ENCODE measurements around the gene KLF12. TPM values are rescaled to one million over a fixed set of nuclear protein-coding genes. Genes with fewer than 3 reads are reported as not detected.

Gene KLF12
- 27.9 and 28.0 TPM in 2 replicates for total RNA-seq

DNA sequence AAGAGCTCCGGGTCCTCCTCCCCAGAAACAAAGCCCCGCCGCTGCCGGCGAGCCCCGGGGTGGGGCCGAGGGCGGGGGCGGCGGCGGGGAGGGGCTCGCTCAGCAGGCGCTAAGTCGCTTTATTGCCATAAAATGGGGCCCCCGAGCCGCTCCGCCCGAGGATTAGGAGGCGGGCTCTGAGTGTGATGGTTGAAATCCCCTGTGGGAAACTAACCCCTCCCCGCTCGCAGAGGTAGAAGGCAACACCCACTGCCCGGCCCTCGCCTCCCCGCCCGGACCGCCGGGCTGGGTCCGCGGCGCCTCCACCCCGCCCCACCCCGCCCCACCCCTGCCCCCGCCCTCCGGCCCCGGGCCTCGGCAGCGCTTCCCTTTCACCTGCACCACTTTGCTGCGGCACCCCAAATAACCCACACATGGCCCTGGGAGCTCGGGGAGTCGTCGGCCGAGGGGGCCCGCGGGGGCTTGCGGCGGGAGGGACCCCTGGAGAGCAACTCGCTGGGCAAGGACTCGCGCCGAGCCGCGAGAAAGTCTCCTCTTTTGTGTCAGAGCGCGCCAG lies at the start of gene KLF12:
KLF12 (minus strand) TSS at position 184 of the 556 bp plus-strand sequence.
- intact Hi-C loops (cut with micrococcal nuclease) = loop anchor here (1.0 to 5.0 kb wide), 10 partner anchors 97 to 1413 kb away; partner anchors contain the start of genes BORA, DIS3, KLF5 and MZT1

DNA sequence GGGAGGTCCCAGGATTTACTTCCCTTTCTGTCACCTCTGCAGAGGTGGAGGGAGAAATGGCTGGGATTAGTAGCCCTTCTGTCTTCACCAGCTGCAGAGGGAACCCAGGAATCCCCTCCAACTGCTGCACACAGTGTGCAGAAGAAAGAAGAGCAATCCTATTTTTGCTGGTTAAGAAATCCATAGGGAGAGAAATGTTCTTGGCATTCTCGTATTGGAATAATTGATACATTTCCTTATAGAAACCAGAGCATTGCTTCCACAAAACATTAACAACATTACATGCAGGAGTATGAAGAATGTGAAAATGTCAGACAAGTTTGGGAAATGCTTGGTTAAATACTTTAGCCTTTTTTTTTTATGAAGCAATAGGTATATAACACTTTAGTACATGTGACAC lies 48.3 kb upstream of the KLF12 start:
- intact Hi-C loops (cut with micrococcal nuclease) = no loop called here

DNA sequence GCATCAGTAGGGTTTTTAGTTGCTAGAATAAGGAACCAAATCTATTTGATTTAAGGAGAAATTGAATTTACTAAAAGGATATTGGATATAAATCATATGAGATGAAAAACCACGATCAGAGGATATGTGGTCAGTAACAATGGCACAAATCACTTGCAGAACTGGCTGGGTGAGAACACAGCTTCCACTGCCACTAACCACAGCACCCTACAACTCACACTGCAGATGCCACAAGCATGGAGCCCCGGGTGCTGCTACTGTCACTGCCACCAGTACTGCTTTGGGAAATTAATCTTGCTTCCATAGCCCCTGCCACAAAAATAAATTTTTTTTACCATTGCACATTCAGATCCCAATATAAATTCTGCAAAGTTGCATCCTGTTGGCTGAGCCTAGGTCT lies 40.6 kb upstream of the KLF12 start:
- intact Hi-C loops (cut with micrococcal nuclease) = no loop called here

DNA sequence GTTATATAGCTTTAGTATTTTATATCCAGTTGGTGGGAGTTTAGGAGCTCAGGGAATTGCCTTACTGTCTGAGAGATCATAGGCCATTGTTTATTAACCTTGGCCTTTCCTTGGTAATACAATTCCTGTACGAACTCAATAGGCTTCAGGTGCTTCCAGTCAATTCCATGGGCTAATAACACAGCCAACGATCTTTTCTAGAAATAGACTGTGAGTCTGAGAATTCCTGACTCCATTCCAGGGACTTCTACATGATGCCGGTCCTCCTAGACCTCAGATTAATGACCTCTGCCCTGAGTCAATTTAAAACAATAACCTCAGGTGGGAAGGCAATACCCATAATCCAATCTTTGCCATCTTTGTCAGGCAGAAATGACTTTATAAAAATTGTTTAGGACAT lies 39.6 kb upstream of the KLF12 start:
- intact Hi-C loops (cut with micrococcal nuclease) = no loop called here

DNA sequence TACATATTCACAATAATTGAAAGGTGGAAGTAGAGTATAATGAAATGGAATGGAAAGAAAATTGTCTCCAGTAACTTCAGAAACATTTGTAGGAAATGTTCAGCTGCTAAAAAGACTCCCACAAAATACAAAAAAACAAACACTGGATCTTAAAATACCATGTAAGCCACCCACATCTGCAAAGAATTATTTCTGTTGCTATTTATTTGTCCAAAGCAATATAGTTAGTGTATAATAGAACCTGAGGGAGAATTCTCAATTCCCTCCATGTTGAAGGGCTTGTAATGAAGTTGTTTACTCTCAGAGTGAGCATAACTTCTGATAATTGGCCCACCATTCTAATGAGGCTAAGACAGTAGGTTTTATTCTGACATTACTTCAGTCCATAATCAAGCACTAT lies 37.4 kb upstream of the KLF12 start:
- intact Hi-C loops (cut with micrococcal nuclease) = no loop called here

DNA sequence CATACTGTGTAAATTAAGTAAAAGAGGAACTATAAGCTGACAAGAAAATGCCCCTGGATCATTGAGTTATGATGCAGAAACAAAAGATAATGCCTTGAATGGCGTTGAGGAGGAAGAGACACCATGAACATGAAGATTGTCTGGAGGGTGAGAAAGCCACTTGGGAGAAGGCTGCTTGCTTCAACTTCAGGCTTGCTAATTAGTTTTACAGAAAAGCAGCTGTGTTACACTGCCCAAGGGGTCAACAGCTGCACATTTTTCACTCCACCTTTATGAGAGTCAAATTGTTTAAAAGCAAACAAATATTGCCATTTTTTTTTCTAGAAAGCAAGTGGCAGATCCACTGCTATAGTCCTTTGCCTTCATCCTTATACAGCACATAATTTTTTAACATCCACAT lies 35.5 kb upstream of the KLF12 start:
- intact Hi-C loops (cut with micrococcal nuclease) = no loop called here

DNA sequence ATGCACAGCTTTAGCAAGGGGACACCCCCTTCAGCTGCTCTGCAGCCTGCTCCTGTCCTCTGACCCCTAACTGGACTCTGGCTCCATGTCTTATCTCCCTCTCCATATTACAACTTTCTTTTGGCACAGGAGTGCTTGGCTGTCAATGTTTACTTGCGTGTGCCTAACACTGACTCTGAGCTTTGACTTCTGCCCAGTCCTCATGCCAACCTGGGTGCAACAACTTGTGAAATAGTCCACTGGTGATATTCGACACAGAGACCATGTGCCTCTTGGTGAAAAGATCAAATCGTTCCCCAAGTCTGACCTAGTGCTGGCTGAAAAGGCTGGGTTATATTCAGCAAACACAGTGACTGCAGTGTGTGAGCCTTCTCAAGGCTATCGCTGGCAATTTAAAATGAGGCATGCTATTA lies 34.1 kb upstream of the KLF12 start:
- intact Hi-C loops (cut with micrococcal nuclease) = no loop called here

DNA sequence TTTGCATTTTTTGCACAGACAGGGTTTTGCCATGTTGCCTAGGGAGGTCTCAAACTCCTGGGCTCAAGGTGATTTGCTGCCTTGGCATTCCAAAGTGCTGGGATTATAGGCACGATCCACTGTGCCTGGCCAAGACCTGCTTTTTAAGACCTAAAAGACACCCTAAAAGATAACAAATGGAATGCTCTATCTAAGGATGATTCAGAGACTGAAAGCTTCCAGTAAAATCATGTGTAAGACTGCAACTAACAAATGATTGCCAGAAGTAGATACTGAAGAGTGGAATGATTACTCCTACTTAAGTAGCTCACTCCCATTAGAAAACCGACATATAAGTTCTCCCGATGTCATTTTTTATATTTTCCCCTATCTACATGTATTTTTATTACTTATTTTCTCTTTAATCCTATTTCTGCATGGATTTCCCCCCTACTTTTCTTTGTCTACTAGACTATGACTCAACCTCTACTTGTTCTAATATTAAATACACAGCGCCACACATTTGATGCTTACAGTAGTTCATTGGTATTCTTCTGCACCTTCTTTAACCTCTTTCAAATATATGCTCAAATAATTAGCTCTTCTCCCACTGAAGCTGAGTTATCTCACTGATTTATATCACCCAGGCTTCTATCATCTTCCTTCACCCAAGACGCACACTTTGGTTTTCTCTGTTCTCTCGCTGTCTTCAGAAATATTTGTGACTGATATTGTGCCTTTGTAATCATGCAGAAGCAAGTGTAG lies 32.2 kb upstream of the KLF12 start:
- intact Hi-C loops (cut with micrococcal nuclease) = no loop called here

DNA sequence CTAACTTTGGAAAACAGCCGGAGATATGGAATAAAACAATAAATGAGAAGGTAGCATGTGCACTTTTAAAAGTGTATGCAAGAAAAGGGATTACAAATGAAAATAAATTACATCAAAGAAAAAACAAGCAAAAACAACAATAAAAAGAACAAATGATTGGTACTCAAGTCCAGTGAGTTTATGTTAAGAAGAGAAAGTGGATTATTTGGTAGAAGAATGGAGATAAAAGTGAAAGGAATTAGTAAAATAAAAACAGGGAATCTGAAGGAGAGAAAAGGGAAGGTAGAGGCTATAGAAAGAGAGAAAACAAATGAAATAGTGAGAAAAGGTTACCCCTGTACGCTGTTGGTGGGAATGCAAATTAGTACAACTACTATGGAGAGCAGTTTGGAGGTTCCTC lies 28.6 kb upstream of the KLF12 start:
- intact Hi-C loops (cut with micrococcal nuclease) = no loop called here

DNA sequence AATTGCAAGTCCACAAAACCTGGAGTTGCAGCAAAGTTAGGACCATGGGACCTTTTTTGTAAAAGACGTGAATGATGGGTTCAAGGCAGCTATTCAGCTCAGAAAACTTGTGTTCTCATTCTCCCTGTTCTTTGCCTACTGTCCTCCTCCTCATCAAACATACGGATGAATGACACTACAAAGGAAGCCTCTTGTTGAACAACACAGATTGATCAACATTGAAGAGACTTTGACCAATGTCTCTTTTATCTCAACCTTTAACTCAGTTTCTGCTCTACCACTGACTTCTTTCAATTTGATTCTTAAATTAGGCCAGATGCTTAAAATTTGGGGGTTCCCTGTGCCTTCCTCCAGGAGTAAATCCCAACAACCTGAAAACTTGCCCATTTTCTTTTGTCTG lies 27.9 kb upstream of the KLF12 start:
- intact Hi-C loops (cut with micrococcal nuclease) = no loop called here

DNA sequence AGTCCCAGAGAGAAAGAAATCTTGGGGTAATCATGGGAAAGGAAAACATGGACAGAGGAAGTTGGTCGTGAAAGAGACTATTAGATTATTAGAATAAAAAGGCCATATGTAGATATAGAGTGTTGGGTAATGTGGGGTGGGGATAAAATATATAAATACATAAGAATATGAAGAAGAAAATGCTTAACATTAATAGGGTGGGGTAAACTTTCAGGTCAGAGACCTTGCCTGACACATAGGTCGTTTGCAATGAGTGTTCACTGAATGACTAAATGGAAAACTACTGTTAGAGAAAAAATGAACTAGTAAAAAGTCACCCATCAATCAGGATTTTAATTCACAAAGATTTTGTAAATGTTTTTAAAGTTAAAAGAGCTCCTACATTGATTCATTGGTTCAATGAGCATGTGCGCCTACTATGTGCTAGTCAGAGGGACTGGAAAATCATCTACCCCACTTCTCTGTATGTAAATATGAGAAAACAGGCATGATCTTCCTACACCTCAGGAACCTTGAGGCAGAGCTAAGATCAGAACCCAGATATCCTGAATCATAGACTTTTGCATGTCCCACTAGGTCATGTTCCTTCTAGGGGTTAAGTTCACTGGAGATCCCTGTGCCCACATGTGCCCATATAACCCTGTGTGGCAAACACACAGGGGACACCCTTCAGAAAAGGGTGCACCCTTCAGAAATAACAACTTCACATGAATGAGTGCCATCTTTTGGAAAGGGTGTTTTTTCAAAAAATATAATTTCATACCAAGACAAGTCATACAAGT lies 24.6 kb upstream of the KLF12 start:
- intact Hi-C loops (cut with micrococcal nuclease) = no loop called here

DNA sequence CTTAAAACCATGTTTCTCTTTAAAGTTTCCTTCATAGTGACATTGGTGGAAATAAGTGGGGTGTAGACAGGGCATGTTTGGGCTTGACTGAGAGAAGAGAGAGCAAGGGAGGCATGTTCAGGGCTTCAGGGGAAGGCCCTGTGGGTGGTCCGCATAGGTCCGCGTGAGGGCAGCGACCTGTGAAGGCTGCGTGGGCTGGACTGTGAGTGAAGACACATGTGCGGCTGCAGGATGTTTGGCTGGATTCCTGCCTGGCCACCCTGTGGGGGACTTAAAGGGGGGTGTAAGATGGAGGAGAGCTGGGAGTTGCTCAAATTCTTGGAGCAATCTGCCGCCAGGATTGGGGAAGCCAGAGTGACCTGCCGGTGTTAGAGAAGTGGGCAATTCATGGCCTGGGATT lies 23.8 kb upstream of the KLF12 start:
- intact Hi-C loops (cut with micrococcal nuclease) = no loop called here

DNA sequence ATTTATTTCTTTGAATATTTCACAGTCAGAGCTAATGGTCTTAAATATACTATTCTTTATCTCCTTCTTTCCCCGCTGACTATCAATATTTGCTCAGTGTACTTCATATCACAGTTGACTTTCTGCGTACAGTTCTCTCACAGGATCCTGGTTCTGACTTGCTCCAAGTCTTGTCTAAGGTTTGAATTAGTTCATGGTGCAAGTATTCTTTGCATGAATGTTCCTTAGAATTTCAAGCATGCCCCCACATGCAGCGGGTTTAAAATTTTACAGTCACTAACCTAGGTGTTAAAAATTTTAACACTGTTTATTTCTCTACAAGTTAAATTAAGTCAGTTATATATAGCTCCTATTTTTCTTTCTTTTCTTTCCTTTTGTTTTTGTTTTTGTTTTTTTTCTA lies 20.8 kb upstream of the KLF12 start:
- intact Hi-C loops (cut with micrococcal nuclease) = no loop called here

DNA sequence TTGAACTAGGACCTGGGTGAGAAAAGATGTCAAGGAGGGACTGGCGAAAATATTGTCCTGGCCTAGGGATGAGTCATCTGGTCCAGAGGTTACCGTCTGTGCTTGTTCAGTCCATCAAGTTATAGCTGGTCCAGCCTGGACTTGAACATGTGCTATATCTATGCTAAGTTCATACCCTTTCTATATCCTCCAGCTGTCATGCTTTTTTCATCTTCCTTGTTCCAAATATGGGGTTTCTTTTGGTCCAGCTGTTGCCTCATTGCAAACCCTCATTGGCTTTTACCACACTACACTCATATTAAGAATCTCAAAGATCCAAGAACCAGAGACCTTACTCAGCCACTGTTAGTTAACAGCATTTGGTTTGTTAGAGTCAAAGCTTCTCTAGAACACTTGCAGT lies 19.1 kb upstream of the KLF12 start:
- intact Hi-C loops (cut with micrococcal nuclease) = no loop called here

DNA sequence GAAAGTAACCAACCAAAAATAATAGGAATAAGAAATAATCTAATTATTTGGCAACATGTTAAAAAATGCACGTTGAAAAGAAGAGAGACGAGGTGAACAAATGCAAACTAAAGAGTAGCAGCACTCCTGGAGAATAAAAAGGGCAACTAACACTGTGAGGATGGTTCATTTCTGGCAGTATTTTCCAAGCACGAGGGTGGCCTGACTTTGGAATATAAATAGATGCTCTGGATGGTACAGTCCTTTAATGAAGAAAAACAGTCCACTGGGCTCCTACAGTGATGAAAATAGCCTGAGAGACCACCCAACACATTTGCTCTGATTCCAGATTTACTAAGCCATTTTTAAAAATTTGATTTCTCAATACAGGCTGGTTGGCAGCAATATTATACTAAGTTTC lies 17.7 kb upstream of the KLF12 start:
- intact Hi-C loops (cut with micrococcal nuclease) = no loop called here

DNA sequence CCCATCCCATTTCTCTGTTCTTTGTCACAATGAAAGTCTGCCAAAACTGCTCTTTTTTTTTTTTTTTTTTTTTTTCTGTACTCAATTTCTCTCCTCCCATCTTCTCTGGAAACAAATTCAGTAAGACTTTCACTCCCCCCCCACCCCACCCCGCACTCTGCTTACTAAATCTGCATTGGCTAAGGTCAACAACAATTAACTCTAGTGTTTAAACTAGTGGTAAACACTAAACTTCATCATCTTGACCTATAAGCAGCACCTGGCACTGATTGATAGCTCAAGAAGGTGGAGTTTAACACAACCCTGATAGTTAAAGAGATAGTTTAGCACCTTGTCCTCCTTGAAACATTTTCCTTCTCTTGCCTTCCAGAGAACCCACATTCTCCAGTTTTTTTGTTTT lies 14.1 kb upstream of the KLF12 start:
- intact Hi-C loops (cut with micrococcal nuclease) = loop anchor here (2.0 kb wide), 1 partner anchor 38 kb away; no protein-coding TSS in a partner anchor

DNA sequence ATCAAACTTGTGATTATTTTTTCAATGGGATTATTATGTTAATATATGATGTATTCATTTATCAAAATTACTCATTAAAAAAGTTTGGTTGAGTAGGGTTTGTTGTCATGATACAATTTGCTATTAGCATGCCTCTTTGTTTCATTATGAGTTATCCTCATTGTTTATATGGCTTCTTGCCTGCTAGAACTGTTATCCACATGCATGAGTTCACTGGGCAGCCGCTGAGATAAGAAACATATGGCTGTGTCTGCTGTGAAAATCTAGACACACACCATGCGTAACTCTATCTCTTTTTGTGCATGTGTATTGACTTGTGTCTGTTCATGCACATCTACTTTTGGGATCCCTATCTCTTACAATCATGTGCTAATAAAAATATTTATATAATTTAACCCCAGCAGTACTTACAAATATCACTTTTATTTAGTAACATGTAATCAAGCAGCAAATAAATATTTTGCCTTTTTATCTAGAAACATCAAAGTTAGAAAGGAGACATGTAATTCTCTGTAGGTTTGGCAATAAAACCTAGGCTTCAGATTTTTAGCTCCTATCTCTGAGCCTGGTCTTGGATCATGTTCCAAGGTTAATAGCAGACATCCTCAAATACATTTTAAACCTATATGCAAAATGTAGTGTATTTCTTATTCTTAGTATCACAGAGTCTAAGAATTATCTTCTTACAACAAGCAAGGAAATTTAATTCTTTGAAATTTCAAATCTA lies 11.2 kb upstream of the KLF12 start:
- intact Hi-C loops (cut with micrococcal nuclease) = no loop called here

DNA sequence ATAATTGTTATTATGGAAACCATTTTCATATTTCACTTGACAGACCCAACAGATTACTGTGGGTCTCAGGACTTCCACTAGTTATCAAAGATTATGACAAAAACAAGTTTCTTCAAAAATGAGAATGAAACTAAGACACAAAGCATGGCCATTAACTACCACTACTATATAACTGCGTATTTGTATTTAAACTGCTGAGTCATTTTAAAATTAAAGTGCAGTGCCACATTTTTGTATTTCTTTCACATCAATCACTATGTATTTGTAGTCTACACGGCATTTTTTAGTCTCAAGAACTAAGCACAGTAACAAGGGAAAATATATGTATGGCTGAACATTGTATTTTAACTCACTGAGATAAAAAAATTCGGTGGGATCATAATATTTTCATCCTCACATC lies 10.1 kb upstream of the KLF12 start:
- intact Hi-C loops (cut with micrococcal nuclease) = no loop called here

DNA sequence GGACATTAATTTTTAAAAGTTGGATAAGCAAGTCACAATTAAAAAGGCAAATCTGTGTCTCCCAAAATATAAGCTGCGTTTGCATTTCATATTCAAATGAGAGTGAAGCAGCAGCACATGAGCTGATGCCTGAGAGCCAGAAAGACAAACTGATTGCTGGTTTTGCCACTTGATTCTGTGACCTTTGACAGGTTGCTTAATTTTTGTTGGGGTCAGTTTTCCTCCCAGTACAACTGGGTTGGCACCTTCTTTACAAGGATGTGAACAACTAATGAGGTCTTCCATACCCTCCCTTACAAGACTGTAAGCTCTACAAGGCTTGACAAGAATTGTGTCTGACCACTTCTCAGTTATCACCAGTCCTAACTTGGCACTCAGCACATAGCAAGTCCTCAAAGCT lies 8.1 kb upstream of the KLF12 start:
- intact Hi-C loops (cut with micrococcal nuclease) = no loop called here

DNA sequence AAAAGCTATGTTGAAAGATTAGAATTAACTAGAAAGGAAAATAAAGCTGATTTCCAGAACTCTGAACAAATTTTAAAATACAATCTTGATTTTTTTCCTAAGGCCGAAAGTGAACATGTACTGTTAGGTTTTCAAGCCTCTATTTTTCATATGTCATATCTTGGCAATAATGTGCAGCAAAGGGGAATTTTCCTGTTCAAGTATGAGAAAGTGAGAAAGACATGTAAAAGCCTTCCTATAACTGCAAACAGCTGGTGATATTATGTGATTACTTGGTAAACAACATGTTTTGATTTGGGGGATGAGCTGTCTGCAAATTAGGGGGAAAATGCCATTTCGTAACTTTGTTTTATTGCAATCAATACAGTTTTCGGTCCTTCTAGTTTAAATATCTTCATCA lies 4.0 kb upstream of the KLF12 start:
- intact Hi-C loops (cut with micrococcal nuclease) = loop anchor here (5.0 kb wide), 1 partner anchor 1344 kb away; the partner anchor contains the start of gene TBC1D4

DNA sequence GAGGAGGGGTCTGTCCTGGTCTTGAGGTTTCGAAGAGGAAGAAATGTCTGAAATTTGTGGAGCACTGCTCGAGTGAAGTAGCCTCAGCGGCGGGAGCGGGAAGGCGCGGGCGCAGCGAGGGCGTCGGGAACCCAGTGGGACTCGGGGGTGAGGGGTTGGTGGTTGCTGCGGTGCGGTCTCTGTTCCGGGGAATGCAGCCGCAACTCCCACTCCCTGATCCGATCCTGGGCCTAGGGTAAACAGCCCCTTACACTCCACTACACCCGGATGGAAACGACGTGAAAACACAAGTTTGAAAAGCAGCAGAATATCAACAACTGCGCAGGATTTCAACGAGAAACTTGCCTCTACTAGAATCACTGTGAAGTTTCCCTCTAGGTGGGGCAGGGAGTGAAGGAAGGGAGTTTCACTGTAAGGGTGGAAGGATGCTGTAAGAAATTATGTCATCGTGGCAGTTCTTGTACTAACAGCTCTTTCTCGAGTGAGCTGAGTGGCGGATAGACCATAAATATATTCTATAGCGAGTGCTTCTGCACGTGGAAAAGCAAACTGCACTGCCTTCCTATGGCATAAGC lies 2.0 kb upstream of the KLF12 start:
- intact Hi-C loops (cut with micrococcal nuclease) = loop anchor here (1.0 to 5.0 kb wide), 5 partner anchors 8 to 1346 kb away; partner anchors contain the start of gene TBC1D4

All from T-helper 1 cell treated with Interleukin-12 subunit alpha and Interleukin-12 subunit beta and Interleukin-4 antibody, amounts not matched to agents 30 ng/mL and 1 ng/mL, for 36 hours (primary cell).